ENCODE measurements around the gene KCNQ1. TPM values are rescaled to one million over a fixed set of nuclear protein-coding genes. Genes with fewer than 3 reads are reported as not detected.
A peak's percentile ranks its signal among the peaks of the same experiment; 100 is the strongest.

KCNQ1 gene
- total RNA-seq, 2 experiments from 2014 or later = 20.4 to 24.3 TPM

- ChIA-PET POLR2A (no interaction called here), CTCF (no interaction called here)
- H3K9me3 Mint-ChIP-seq = no peaks in the 10 kb centered on the region
- H3K4me3 Mint-ChIP-seq = no peak overlapping the region
- no peaks in the 10 kb centered on the region for H3K36me3 Mint-ChIP-seq (ENCODE audit: low read depth)
- no peaks in the 10 kb centered on the region for H3K27me3 Mint-ChIP-seq
- no peak overlapping the region for H3K27ac Mint-ChIP-seq
- no peaks in the 10 kb centered on the region for H3K4me1 Mint-ChIP-seq
- DNase-seq = no peak
These were observed 276.6 kb downstream of the KCNQ1 start for GRCh38 chr11:2721210-2721916.

GRCh38 chr11:2722955-2723354, 278.1 kb downstream of the KCNQ1 start:
- Mint-ChIP-seq H3K9me3 (no peaks in the 10 kb centered on the region), H3K27ac (no peak overlapping the region), H3K4me3 (no peak overlapping the region), H3K27me3 (no peaks in the 10 kb centered on the region), H3K36me3 (ENCODE audit: low read depth) (no peaks in the 10 kb centered on the region), H3K4me1 (no peaks in the 10 kb centered on the region)
- ChIA-PET POLR2A (no interaction called here), CTCF (no interaction called here)
- DNase-seq = no peak

GRCh38 chr11:2724104-2724503, 279.3 kb downstream of the KCNQ1 start:
- Mint-ChIP-seq H3K27ac (no peak overlapping the region), H3K36me3 (ENCODE audit: low read depth) (no peaks in the 10 kb centered on the region), H3K4me1 (no peaks in the 10 kb centered on the region), H3K27me3 (no peaks in the 10 kb centered on the region), H3K4me3 (no peak overlapping the region), H3K9me3 (no peaks in the 10 kb centered on the region)
- ChIA-PET POLR2A (no interaction called here), CTCF (interaction anchor here (0.5 to 1.2 kb wide), 2 partner anchors 10 to 103 kb away, joined by 3 to 4 read pairs; no protein-coding TSS in a partner anchor)
- DNase-seq = no peak

GRCh38 chr11:2724653-2725367, 280.0 kb downstream of the KCNQ1 start:
- Mint-ChIP-seq H3K4me1 (no peaks in the 10 kb centered on the region), H3K27ac (no peak overlapping the region), H3K4me3 (no peak overlapping the region), H3K27me3 (no peaks in the 10 kb centered on the region), H3K36me3 (ENCODE audit: low read depth) (no peaks in the 10 kb centered on the region), H3K9me3 (no peaks in the 10 kb centered on the region)
- ChIA-PET CTCF (interaction anchor here (0.5 to 1.2 kb wide), 3 partner anchors 9 to 294 kb away, joined by 3 to 4 read pairs (median 3); no protein-coding TSS in a partner anchor), POLR2A (no interaction called here)
- no peak for DNase-seq

- POLR2A ChIA-PET = no interaction called here
- Mint-ChIP-seq H3K27ac (no peak overlapping the region), H3K27me3 (no peaks in the 10 kb centered on the region), H3K4me3 (no peak overlapping the region), H3K9me3 (no peaks in the 10 kb centered on the region), H3K36me3 (ENCODE audit: low read depth) (no peaks in the 10 kb centered on the region), H3K4me1 (no peaks in the 10 kb centered on the region)
- no peak for DNase-seq
- CTCF ChIA-PET = no interaction called here
These were observed 280.8 kb downstream of the KCNQ1 start for GRCh38 chr11:2725368-2726300.

GRCh38 chr11:2726964-2727363, 282.2 kb downstream of the KCNQ1 start:
- no peak overlapping the region for H3K27ac Mint-ChIP-seq
- POLR2A ChIA-PET = no interaction called here

GRCh38 chr11:2728128-2728662, 283.4 kb downstream of the KCNQ1 start:
- DNase-seq = no peak
- Mint-ChIP-seq H3K4me3 (peak overlapping the region; percentile 1), H3K36me3 (ENCODE audit: low read depth) (no peaks in the 10 kb centered on the region), H3K27ac (no peak overlapping the region), H3K27me3 (no peaks in the 10 kb centered on the region), H3K9me3 (no peaks in the 10 kb centered on the region), H3K4me1 (no peaks in the 10 kb centered on the region)
- ChIA-PET POLR2A (no interaction called here), CTCF (no interaction called here)

More at GRCh38 chr11:2726964-2727363, 282.2 kb downstream of the KCNQ1 start:
- H3K36me3 Mint-ChIP-seq (ENCODE audit: low read depth) = no peaks in the 10 kb centered on the region
- no peak overlapping the region for H3K4me3 Mint-ChIP-seq
- H3K4me1 Mint-ChIP-seq = no peaks in the 10 kb centered on the region
- CTCF ChIA-PET = no interaction called here
- no peaks in the 10 kb centered on the region for H3K27me3 Mint-ChIP-seq
- H3K9me3 Mint-ChIP-seq = no peaks in the 10 kb centered on the region
- DNase-seq = no peak

GRCh38 chr11:2728663-2729332, 284.0 kb downstream of the KCNQ1 start:
- Mint-ChIP-seq H3K9me3 (no peaks in the 10 kb centered on the region), H3K36me3 (ENCODE audit: low read depth) (no peaks in the 10 kb centered on the region), H3K27me3 (no peaks in the 10 kb centered on the region), H3K4me1 (no peaks in the 10 kb centered on the region), H3K27ac (peak overlapping the region; percentile 47), H3K4me3 (no peak overlapping the region)
- DNase-seq = no peak
- ChIA-PET POLR2A (no interaction called here), CTCF (no interaction called here)

- H3K27ac Mint-ChIP-seq = no peak overlapping the region
- no peaks in the 10 kb centered on the region for H3K9me3 Mint-ChIP-seq
These were observed 285.0 kb downstream of the KCNQ1 start for GRCh38 chr11:2729841-2730240.

GRCh38 chr11:2730272-2731129, 285.7 kb downstream of the KCNQ1 start:
- Mint-ChIP-seq H3K27ac (no peak overlapping the region), H3K4me3 (no peak overlapping the region), H3K36me3 (ENCODE audit: low read depth) (no peaks in the 10 kb centered on the region), H3K4me1 (no peaks in the 10 kb centered on the region), H3K27me3 (no peaks in the 10 kb centered on the region), H3K9me3 (no peaks in the 10 kb centered on the region)
- ChIA-PET POLR2A (no interaction called here), CTCF (no interaction called here)
- DNase-seq = no peak

More at GRCh38 chr11:2729841-2730240, 285.0 kb downstream of the KCNQ1 start:
- Mint-ChIP-seq H3K27me3 (no peaks in the 10 kb centered on the region), H3K4me1 (no peaks in the 10 kb centered on the region), H3K36me3 (ENCODE audit: low read depth) (no peaks in the 10 kb centered on the region), H3K4me3 (no peak overlapping the region)
- CTCF ChIA-PET = no interaction called here
- POLR2A ChIA-PET = no interaction called here
- DNase-seq = no peak

- no peak for DNase-seq
- POLR2A ChIA-PET = no interaction called here
- Mint-ChIP-seq H3K27me3 (no peaks in the 10 kb centered on the region), H3K36me3 (ENCODE audit: low read depth) (no peaks in the 10 kb centered on the region), H3K27ac (no peak overlapping the region), H3K9me3 (no peaks in the 10 kb centered on the region), H3K4me1 (no peaks in the 10 kb centered on the region), H3K4me3 (no peak overlapping the region)
- CTCF ChIA-PET = no interaction called here
These were observed 286.6 kb downstream of the KCNQ1 start for GRCh38 chr11:2731130-2732125.

Data from activated CD4-positive, alpha-beta T cell treated with anti-CD3 and anti-CD28 coated beads, Interleukin-2, amount 10 ng/mL, durations not matched to agents 7 days and 5 days (primary cell).